Stimulated activated CD4-positive, alpha-beta T cell treated with anti-CD3 and anti-CD28 coated beads, Interleukin-4, amount 100 ng/mL, for 1 hour (primary cell): Measurements from ENCODE around the gene MBD5.

Experiments used
- DNase-seq: peaks from one replicate; pipeline ENCODE4 v3.0.0-alpha.2; 2020

Gene MBD5

GRCh38 chr2:148132412-148132811 lies 111.5 kb downstream of the MBD5 start:
- no peak for DNase-seq

GRCh38 chr2:148135705-148136104 lies 114.8 kb downstream of the MBD5 start:
- no peak for DNase-seq

- no peak for DNase-seq
These were observed 115.5 kb downstream of the MBD5 start for GRCh38 chr2:148136441-148136840.

GRCh38 chr2:148161909-148162435 lies 141.1 kb downstream of the MBD5 start:
- no peak for DNase-seq

GRCh38 chr2:148162871-148163270 lies 142.0 kb downstream of the MBD5 start:
- no peak for DNase-seq

GRCh38 chr2:148165975-148166374 lies 145.1 kb downstream of the MBD5 start:
- no peak for DNase-seq

GRCh38 chr2:148167241-148167766 lies 146.4 kb downstream of the MBD5 start:
- DNase-seq: no peak

- no peak for DNase-seq
These were observed 147.0 kb downstream of the MBD5 start for GRCh38 chr2:148167855-148168254.

GRCh38 chr2:148172131-148172753 lies 151.4 kb downstream of the MBD5 start:
- DNase-seq: no peak

GRCh38 chr2:148173168-148173567 lies 152.3 kb downstream of the MBD5 start:
- no peak for DNase-seq

GRCh38 chr2:148177559-148177958 lies 156.7 kb downstream of the MBD5 start:
- DNase-seq: no peak

GRCh38 chr2:148179724-148180123 lies 158.8 kb downstream of the MBD5 start:
- DNase-seq: no peak

GRCh38 chr2:148184976-148185375 lies 164.1 kb downstream of the MBD5 start:
- no peak for DNase-seq

- DNase-seq: no peak
These were observed 174.0 kb downstream of the MBD5 start for GRCh38 chr2:148194882-148195281.

GRCh38 chr2:148201075-148202004 lies 180.4 kb downstream of the MBD5 start:
- peak; percentile 42 for DNase-seq

- no peak for DNase-seq
These were observed 181.3 kb downstream of the MBD5 start for GRCh38 chr2:148202237-148202636.

GRCh38 chr2:148207111-148207510 lies 186.2 kb downstream of the MBD5 start:
- DNase-seq: no peak

- DNase-seq: no peak
These were observed 188.7 kb downstream of the MBD5 start for GRCh38 chr2:148209603-148210002.

GRCh38 chr2:148218326-148219075 lies 197.6 kb downstream of the MBD5 start:
- DNase-seq: no peak

- no peak for DNase-seq
These were observed 200.3 kb downstream of the MBD5 start for GRCh38 chr2:148221166-148221565.

- DNase-seq: no peak
These were observed 201.0 kb downstream of the MBD5 start for GRCh38 chr2:148221926-148222325.

GRCh38 chr2:148231858-148232257 lies 211.0 kb downstream of the MBD5 start:
- DNase-seq: no peak

GRCh38 chr2:148234143-148234542 lies 213.3 kb downstream of the MBD5 start:
- DNase-seq: no peak
